Calu3 (cell line): ENCODE data around the gene CETN1. TPM values are rescaled to one million over a fixed set of nuclear protein-coding genes. Genes with fewer than 3 reads are reported as not detected.

Experiments used
- BruUV-seq: library from RNA; stranded (reverse); fragments of 400-500 nt; replicated peaks from 2 replicates; lab custom pipeline; 2021; lab: Mats Ljungman, UMichigan
- CTCF ChIA-PET: fragments of 300-600 bp; sonication (Branson Sonifier 250); formaldehyde crosslinking; loops from one replicate; lab custom pipeline; 2022; ENCODE audit warnings: antibody characterized with exemption; lab: Charles Lee
- DNase-seq: peaks from one replicate; pipeline ENCODE4 v3.0.0; 2022
- H3K27ac Mint-ChIP-seq: one replicate; pipeline ENCODE4 v1.8.0; 2022; ENCODE audit warnings: mixed read lengths; ENCODE audit not compliant: unreplicated experiment
- H3K27me3 Mint-ChIP-seq: one replicate; pipeline ENCODE4 v1.8.0; 2022; ENCODE audit warnings: mixed read lengths; ENCODE audit not compliant: unreplicated experiment
- H3K36me3 Mint-ChIP-seq: one replicate; pipeline ENCODE4 v1.8.0; 2022; ENCODE audit warnings: mild to moderate bottlenecking, moderate library complexity, mixed read lengths; ENCODE audit not compliant: insufficient read depth, unreplicated experiment
- H3K4me1 Mint-ChIP-seq: one replicate; pipeline ENCODE4 v1.8.0; 2022; ENCODE audit warnings: mild to moderate bottlenecking, low read depth, mixed read lengths; ENCODE audit not compliant: unreplicated experiment
- H3K4me3 Mint-ChIP-seq: one replicate; pipeline ENCODE4 v1.8.0; 2022; ENCODE audit warnings: mild to moderate bottlenecking, low read depth, moderate library complexity, mixed read lengths; ENCODE audit not compliant: unreplicated experiment
- H3K9me3 Mint-ChIP-seq: one replicate; pipeline ENCODE4 v1.8.0; 2022; ENCODE audit warnings: low read depth, mixed read lengths; ENCODE audit not compliant: unreplicated experiment
- intact Hi-C: fragments of 100-400 bp; cut with micrococcal nuclease; formaldehyde crosslinking; loops from one replicate; pipeline ENCODE4 v1.10.0; 2022; ENCODE audit not compliant: unreplicated experiment
- total RNA-seq: library from RNA; stranded (reverse); gene quantifications from 2 replicates; pipeline ENCODE4 v1.2.3, GENCODE V29; 2022
- TF ChIP-seq, protein P1 (sequence below): fragments of 200-600 bp; IDR thresholded peaks from one replicate; pipeline ENCODE4 v1.8.0; 2022; ENCODE audit warnings: antibody characterized with exemption; ENCODE audit not compliant: unreplicated experiment

Gene CETN1
- total RNA-seq, 1 experiment from 2014 or later = not detected

DNA sequence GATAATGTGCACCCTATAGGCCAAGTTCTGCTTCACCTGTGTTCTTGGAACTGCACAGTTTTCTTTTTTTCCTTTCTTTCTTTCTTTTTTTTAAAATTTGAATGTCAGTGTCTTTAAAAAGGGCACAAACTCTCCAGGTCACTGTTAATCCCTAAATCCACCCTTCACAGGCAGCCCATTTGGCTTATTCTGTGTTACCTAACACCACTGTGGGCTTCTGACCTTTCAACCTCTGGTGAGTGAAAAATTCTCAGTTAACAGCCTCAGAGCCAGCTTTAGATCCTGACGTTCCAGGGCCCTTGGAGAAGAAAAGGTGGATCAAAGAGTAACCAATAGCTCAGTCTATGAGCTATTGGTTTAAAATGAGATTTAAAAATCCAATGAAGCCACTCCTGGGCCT, 6.8 kb upstream of the CETN1 start:
- intact Hi-C loops = no loop called here
- Mint-ChIP-seq H3K9me3 (no peaks in the 10 kb centered on the region), H3K4me1 (no peaks in the 10 kb centered on the region), H3K27ac (no peak overlapping the region), H3K36me3 (no peaks in the 10 kb centered on the region), H3K4me3 (no peak overlapping the region), H3K27me3 (peaks cover 76% of the 10 kb centered on the region)
- CTCF ChIA-PET = no interaction called here
- no TSS peak for BruUV-seq
- TF ChIP-seq, protein P1, sequence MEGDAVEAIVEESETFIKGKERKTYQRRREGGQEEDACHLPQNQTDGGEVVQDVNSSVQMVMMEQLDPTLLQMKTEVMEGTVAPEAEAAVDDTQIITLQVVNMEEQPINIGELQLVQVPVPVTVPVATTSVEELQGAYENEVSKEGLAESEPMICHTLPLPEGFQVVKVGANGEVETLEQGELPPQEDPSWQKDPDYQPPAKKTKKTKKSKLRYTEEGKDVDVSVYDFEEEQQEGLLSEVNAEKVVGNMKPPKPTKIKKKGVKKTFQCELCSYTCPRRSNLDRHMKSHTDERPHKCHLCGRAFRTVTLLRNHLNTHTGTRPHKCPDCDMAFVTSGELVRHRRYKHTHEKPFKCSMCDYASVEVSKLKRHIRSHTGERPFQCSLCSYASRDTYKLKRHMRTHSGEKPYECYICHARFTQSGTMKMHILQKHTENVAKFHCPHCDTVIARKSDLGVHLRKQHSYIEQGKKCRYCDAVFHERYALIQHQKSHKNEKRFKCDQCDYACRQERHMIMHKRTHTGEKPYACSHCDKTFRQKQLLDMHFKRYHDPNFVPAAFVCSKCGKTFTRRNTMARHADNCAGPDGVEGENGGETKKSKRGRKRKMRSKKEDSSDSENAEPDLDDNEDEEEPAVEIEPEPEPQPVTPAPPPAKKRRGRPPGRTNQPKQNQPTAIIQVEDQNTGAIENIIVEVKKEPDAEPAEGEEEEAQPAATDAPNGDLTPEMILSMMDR = no peak
- DNase-seq = no peak

DNA sequence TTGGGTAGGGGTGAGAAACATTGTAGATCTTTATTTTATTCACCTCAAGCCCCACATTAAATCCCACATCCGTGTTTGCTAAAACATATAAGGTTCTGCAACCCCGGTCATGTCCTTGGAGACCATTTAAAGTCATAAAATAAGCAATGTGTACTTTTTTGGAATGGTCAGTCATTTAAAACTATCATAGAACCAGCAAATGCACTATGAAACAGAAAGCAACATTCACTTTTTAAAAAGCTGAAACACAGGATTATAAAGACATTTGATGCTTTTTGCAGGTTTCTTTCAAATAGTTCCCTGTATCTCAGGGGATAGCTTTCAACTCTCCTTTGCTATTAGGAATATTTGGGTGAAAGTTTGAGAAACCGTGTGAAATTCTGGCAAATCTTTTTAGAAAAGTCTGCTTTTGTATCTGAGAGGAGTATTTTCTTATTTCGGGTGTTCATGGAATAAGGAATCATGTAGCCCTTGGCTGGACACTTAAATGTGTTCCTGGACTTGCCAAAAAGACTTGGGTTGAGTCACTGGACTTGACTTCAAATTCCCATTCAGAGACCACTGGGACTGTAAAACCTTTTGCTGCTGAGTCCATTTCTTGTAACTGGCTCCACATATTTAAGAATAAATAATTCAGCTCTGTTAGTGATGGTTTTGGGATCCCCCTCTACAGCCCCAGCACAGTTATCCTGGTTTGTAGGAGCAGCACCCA, 5.9 kb upstream of the CETN1 start:
- peaks cover 71% of the 10 kb centered on the region for H3K27me3 Mint-ChIP-seq
- intact Hi-C loops = no loop called here
- H3K9me3 Mint-ChIP-seq = no peaks in the 10 kb centered on the region
- H3K27ac Mint-ChIP-seq = no peak overlapping the region
- no peak overlapping the region for H3K4me3 Mint-ChIP-seq
- TF ChIP-seq, protein P1 = no peak
- H3K36me3 Mint-ChIP-seq = no peaks in the 10 kb centered on the region
- DNase-seq = no peak
- CTCF ChIA-PET = no interaction called here
- BruUV-seq = no TSS peak
- no peaks in the 10 kb centered on the region for H3K4me1 Mint-ChIP-seq

DNA sequence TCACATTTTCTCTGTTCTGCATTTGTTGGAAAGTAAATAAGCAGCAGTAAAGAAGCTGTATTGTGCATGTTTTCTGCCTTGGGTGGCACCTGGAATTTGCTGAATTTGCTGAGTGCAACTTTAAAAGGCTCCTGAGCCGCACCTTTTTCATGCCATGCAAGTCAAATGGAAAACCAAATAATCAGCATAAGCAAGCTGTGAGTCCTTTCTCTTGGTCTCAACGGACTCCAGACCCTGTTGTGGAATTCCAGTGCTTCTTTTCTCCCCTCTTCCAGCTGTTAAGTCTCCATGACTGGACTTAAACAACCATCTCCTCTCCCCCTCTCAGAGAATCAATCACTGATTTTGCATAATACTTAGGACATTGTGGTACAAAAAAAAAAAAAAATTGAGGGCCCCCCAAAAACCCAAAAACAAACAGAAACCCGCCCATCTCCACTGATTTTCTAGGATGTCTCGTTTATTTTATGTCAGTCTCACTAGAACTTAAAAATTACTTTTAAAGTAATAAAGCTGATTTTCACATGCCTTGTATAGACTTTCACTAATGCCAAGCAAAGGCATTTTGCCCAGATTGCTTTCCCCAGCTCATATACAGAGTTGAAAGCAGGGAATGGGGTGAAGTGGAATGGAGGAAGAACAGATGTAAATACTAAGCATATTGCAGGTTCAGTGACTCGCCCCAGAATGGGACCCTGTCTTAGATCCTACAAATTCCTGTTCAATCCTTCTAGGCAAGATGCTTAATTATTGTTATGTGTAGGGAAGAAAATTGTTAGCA, 5.1 kb upstream of the CETN1 start:
- Mint-ChIP-seq H3K4me3 (no peak overlapping the region), H3K27me3 (peaks cover 63% of the 10 kb centered on the region), H3K36me3 (no peaks in the 10 kb centered on the region), H3K9me3 (no peaks in the 10 kb centered on the region), H3K4me1 (no peaks in the 10 kb centered on the region), H3K27ac (no peak overlapping the region)
- TF ChIP-seq, protein P1 = no peak
- no TSS peak for BruUV-seq
- intact Hi-C loops = no loop called here
- CTCF ChIA-PET = no interaction called here
- DNase-seq = no peak

DNA sequence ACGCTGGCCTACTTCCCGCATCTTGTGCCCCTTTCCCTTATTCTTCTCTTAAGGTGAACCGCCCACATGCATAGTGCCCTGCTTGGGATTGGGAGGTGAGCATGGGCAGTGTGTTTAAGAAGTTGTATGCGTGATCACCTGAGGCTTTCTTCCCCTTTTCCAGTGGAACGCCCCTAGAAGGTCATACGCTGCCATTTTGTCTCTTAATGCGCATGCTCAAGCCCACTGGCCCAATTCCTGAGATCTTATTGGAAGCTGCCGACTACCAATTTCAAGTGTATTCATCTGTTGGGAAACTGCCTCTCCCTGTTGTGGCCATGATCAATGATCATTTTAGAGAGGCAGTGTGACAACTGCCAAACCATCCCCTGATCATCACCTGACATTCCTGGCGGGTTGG, 3.3 kb upstream of the CETN1 start:
- Mint-ChIP-seq H3K4me3 (no peak overlapping the region), H3K27me3 (peaks cover 55% of the 10 kb centered on the region), H3K4me1 (no peaks in the 10 kb centered on the region), H3K9me3 (no peaks in the 10 kb centered on the region), H3K36me3 (no peaks in the 10 kb centered on the region), H3K27ac (no peak overlapping the region)
- intact Hi-C loops = no loop called here
- DNase-seq = no peak
- BruUV-seq = no TSS peak
- CTCF ChIA-PET = no interaction called here
- TF ChIP-seq, protein P1 = no peak
